ENCODE data around the gene SNX9.
"Not testable (repeated sequence)": the region's sequence is repeated elsewhere in the genome, so short reads cannot be mapped to it uniquely, and the experiment has no call there.

SNX9 gene

GRCh38 chr6:157832250-157832967, 9.4 kb downstream of the SNX9 start:
- DNase-seq = no peak

GRCh38 chr6:157834549-157834948, 11.5 kb downstream of the SNX9 start:
- DNase-seq = no peak

- no peak for DNase-seq
Measured at GRCh38 chr6:157838718-157839430, 15.8 kb downstream of the SNX9 start.

GRCh38 chr6:157839606-157840005, 16.6 kb downstream of the SNX9 start:
- DNase-seq = no peak

- DNase-seq = no peak
Measured at GRCh38 chr6:157840261-157840660, 17.2 kb downstream of the SNX9 start.

- DNase-seq = no peak
Measured at GRCh38 chr6:157840776-157841175, 17.7 kb downstream of the SNX9 start.

GRCh38 chr6:157841211-157841840, 18.3 kb downstream of the SNX9 start:
- DNase-seq = peak; percentile 65

- no peak for DNase-seq
Measured at GRCh38 chr6:157842212-157842611, 19.2 kb downstream of the SNX9 start.

- DNase-seq = not testable (repeated sequence)
Measured at GRCh38 chr6:157844196-157844595, 21.1 kb downstream of the SNX9 start.

GRCh38 chr6:157845493-157846259, 22.6 kb downstream of the SNX9 start:
- no peak for DNase-seq

GRCh38 chr6:157847846-157848245, 24.8 kb downstream of the SNX9 start:
- no peak for DNase-seq

- no peak for DNase-seq
Measured at GRCh38 chr6:157848693-157849092, 25.6 kb downstream of the SNX9 start.

GRCh38 chr6:157849288-157850017, 26.4 kb downstream of the SNX9 start:
- no peak for DNase-seq

- no peak for DNase-seq
Measured at GRCh38 chr6:157850030-157850429, 27.0 kb downstream of the SNX9 start.

- no peak for DNase-seq
Measured at GRCh38 chr6:157853018-157853805, 30.2 kb downstream of the SNX9 start.

- DNase-seq = no peak
Measured at GRCh38 chr6:157853902-157854502, 31.0 kb downstream of the SNX9 start.

GRCh38 chr6:157855325-157855724, 32.3 kb downstream of the SNX9 start:
- DNase-seq = no peak

- DNase-seq = not testable (repeated sequence)
Measured at GRCh38 chr6:157855804-157856203, 32.8 kb downstream of the SNX9 start.

GRCh38 chr6:157858664-157859063, 35.6 kb downstream of the SNX9 start:
- DNase-seq = not testable (repeated sequence)

- no peak for DNase-seq
Measured at GRCh38 chr6:157859775-157860504, 36.9 kb downstream of the SNX9 start.
